GM12878 (cell line): ENCODE measurements around the gene NECTIN1. TPM values are rescaled to one million over a fixed set of nuclear protein-coding genes. Genes with fewer than 3 reads are reported as not detected.

Experiments
- ATAC-seq: fragments of 200-7000 bp; cut with Tn5 transposase; 3 replicates; pipeline ENCODE4 v1.9.1; 2020; ENCODE audit warnings: mild to moderate bottlenecking, moderate library complexity
- BruUV-seq: library from RNA; stranded (reverse); fragments of 400-500 nt; replicated peaks from 2 replicates; lab custom pipeline; 2021; lab: Mats Ljungman, UMichigan
- CTCF ChIA-PET: fragments of 300-600 bp; sonication (Branson Sonifier 250); formaldehyde crosslinking; extraction: SDS; loops from one replicate; lab custom pipeline; 2021; ENCODE audit warnings: inconsistent platforms; lab: Yijun Ruan, JAX
- POLR2A ChIA-PET: fragments of 350-600 bp; formaldehyde crosslinking; extraction: SDS; loops from one replicate; lab custom pipeline; 2021; ENCODE audit warnings: inconsistent platforms; lab: Charles Lee
- RAD21 ChIA-PET: fragments of 300-600 bp; sonication (Branson Sonifier 250); formaldehyde crosslinking; loops from one replicate; lab custom pipeline; 2023; ENCODE audit warnings: antibody characterized with exemption; ENCODE audit not compliant: unreplicated experiment; lab: Charles Lee
- SMC1A ChIA-PET: fragments of 300-600 bp; sonication (Branson Sonifier 250); formaldehyde crosslinking; loops from one replicate; lab custom pipeline; 2023; ENCODE audit not compliant: unreplicated experiment, uncharacterized antibody; lab: Charles Lee
- DNase-seq: peaks from one replicate; pipeline ENCODE4 v3.0.0-alpha.2; 2011; ENCODE audit warnings: low read depth, low spot score
- FAIRE-seq: peaks from 3 replicates; lab custom pipeline; 2011; peaks lifted over from hg19 to GRCh38; lab: Jason Lieb, UNC
- H2AFZ ChIP-seq: 2 replicates; pipeline ENCODE4 v1.6.0; 2011; ENCODE audit warnings: low read depth, low read length, control low read depth; ENCODE audit not compliant: control insufficient read depth
- H3K27ac ChIP-seq: 2 replicates; pipeline ENCODE4 v1.5.1; 2011; ENCODE audit warnings: control low read depth; ENCODE audit not compliant: control insufficient read depth, insufficient read depth
- H3K27me3 ChIP-seq, 2 experiments: replicated peaks in 1 of 2; 2 replicates each; pipeline versions ENCODE4 v1.6.0 to v1.6.1; 2011; ENCODE audit warnings: low read length in 1 of 2; ENCODE audit not compliant: control insufficient read depth in 2 of 2, insufficient read depth in 2 of 2
- H3K36me3 ChIP-seq, 2 experiments: 2 replicates each; pipeline ENCODE4 v1.5.1; 2011; ENCODE audit warnings: low read length in 1 of 2; ENCODE audit not compliant: control insufficient read depth in 2 of 2, insufficient read depth in 2 of 2
- H3K4me1 ChIP-seq: 2 replicates; pipeline ENCODE4 v1.6.1; 2011; ENCODE audit warnings: mild to moderate bottlenecking, low read length, moderate library complexity, mixed read lengths; ENCODE audit not compliant: control insufficient read depth, insufficient read depth
- H3K4me2 ChIP-seq: 2 replicates; pipeline ENCODE4 v1.6.0; 2011; ENCODE audit warnings: control low read depth; ENCODE audit not compliant: control insufficient read depth, insufficient read depth
- H3K4me3 ChIP-seq: fragments of 200-600 bp; sonication (generic); 2 replicates; pipeline ENCODE4 v1.5.1; 2016
- H3K79me2 ChIP-seq: 2 replicates; pipeline ENCODE4 v1.6.0; 2011; ENCODE audit warnings: low read length; ENCODE audit not compliant: control insufficient read depth, insufficient read depth
- H3K9ac ChIP-seq: 2 replicates; pipeline ENCODE4 v1.8.0; 2011; ENCODE audit warnings: low read length, control low read depth, mixed read lengths; ENCODE audit not compliant: control insufficient read depth, insufficient read depth
- H3K9me3 ChIP-seq: replicated peaks from 3 replicates; pipeline ENCODE4 v1.5.1; 2011; ENCODE audit warnings: mild to moderate bottlenecking, low read length; ENCODE audit not compliant: control insufficient read depth, insufficient read depth
- H4K20me1 ChIP-seq: 2 replicates; pipeline ENCODE4 v1.6.0; 2011; ENCODE audit not compliant: control insufficient read depth, insufficient read depth
- ATF3 ChIP-seq: IDR thresholded peaks from 2 replicates; pipeline ENCODE4 v1.6.1; 2011; ENCODE audit warnings: low read depth, mild to moderate bottlenecking, low read length, moderate library complexity, borderline replicate concordance; ENCODE audit errors: extremely low read depth
- BACH1 ChIP-seq: fragments of 450-650 bp; IDR thresholded peaks from 2 replicates; pipeline ENCODE4 v1.6.1; 2017; ENCODE audit warnings: mild to moderate bottlenecking, borderline replicate concordance
- ELK1 ChIP-seq: IDR thresholded peaks from 2 replicates; pipeline ENCODE4 v1.6.1; 2012; ENCODE audit warnings: low read depth, low read length, improper control_type of control experiment
- FOXM1 ChIP-seq: IDR thresholded peaks from 2 replicates; pipeline ENCODE4 v1.6.1; 2012; ENCODE audit warnings: low read depth, mild to moderate bottlenecking, inconsistent platforms, low read length, moderate library complexity
- MAX ChIP-seq: IDR thresholded peaks from 2 replicates; pipeline ENCODE4 v1.6.1; 2012; ENCODE audit warnings: low read depth, low read length, improper control_type of control experiment
- NRF1 ChIP-seq: conservative IDR thresholded peaks from 2 replicates; pipeline ENCODE4 v1.6.1; 2011; ENCODE audit warnings: mild to moderate bottlenecking, low read depth, low read length, improper control_type of control experiment
- RELB ChIP-seq: fragments of 450-650 bp; IDR thresholded peaks from 2 replicates; pipeline ENCODE4 v1.6.1; 2017; ENCODE audit warnings: low read depth, mild to moderate bottlenecking, moderate library complexity
- SKIL ChIP-seq: fragments of 450-650 bp; IDR thresholded peaks from 2 replicates; pipeline ENCODE4 v1.6.1; 2017; ENCODE audit warnings: mild to moderate bottlenecking, low read depth, inconsistent platforms; ENCODE audit not compliant: poor library complexity, severe bottlenecking
- TCF3 ChIP-seq: IDR thresholded peaks from 2 replicates; pipeline ENCODE4 v1.6.1; 2012; ENCODE audit warnings: low read depth, mild to moderate bottlenecking, low read length, borderline replicate concordance; ENCODE audit not compliant: insufficient read depth
- WGBS: methylation state at CpG from one replicate; pipeline ENCODE4 v1.1.6; 2016; ENCODE audit warnings: low lambda C conversion rate; ENCODE audit not compliant: insufficient replicate concordance, insufficient coverage; ENCODE audit errors: missing lambda C conversion rate; 5-methylcytosine and 5-hydroxymethylcytosine counted together
- in situ Hi-C: fragments of 300-500 bp; cut with MboI; formaldehyde crosslinking; loops from 9 replicates; pipeline ENCODE4 v1.14.3; 2018; ENCODE audit warnings: mixed read lengths
- intact Hi-C: fragments of 100-400 bp; cut with micrococcal nuclease; formaldehyde crosslinking; loops from one replicate; pipeline ENCODE4 v1.14.2; 2022; ENCODE audit not compliant: unreplicated experiment
- polyA plus RNA-seq, 11 experiments: library from polyadenylated mRNA; depleted of rRNA in 4 of 11; unstranded in 6 of 11; stranded (reverse) in 5 of 11; fragments of >200 nt; fragmentation: Nextera tagmentation in 4 of 11; fragmentation: Illumina TruSeq in 1 of 11; extraction: Ambion mirVana in 4 of 11; extraction: Trizol in 1 of 11; gene quantifications; 1 replicate in 1 of 11; 2 replicates in 10 of 11; pipeline versions ENCODE4 v1.2.1 to v1.2.3, GENCODE V29; 2011 to 2016; ENCODE audit warnings: inconsistent platforms in 2 of 11, missing spikeins in 2 of 11, low read depth in 1 of 11
- total RNA-seq, 4 experiments: library from RNA; depleted of rRNA in 3 of 4; stranded (reverse); fragments of >200 nt in 3 of 4; fragmentation: Illumina TruSeq in 1 of 4; extraction: Trizol in 1 of 4; gene quantifications; 2 replicates each; pipeline versions ENCODE4 v1.2.1 to v1.2.3, GENCODE V29; 2013 to 2021
- TF ChIP-seq, protein P1 (sequence below): fragments of 450-650 bp; IDR thresholded peaks from 2 replicates; pipeline ENCODE4 v1.6.1; 2016; ENCODE audit warnings: mild to moderate bottlenecking, moderate library complexity, borderline replicate concordance

NECTIN1 gene
- total and polyA plus RNA-seq, 10 of the 15 experiments (the other 5 are each of a cell fraction or from before 2014, with no cell fraction given), result 0.97 to 9.2 (median 2.3) TPM

- TF ChIP-seq SKIL (no peak), NRF1 (no peak)
- TF ChIP-seq, all 136 proteins: peak for 0
Measured at GRCh38 chr11:119617340-119617713, 111.7 kb downstream of the NECTIN1 start (continued).

- FAIRE-seq (no peak), ATAC-seq (no peak), DNase-seq (no peak)
- BruUV-seq, result no TSS peak
- ChIA-PET CTCF (no interaction called here), POLR2A (interaction anchor here (0.7 kb wide), 1 partner anchor 105 kb away, joined by 3 read pairs; no protein-coding TSS in a partner anchor), SMC1A (no interaction called here), RAD21 (no interaction called here)
- Histone ChIP-seq H3K4me1 (no peaks in the 10 kb centered on the region), H2AFZ (no peak overlapping the region), H3K27me3 (peaks cover 0 to 2% of the 10 kb centered on the region in 2 experiments; a peak in 2 of 4 replicates), H3K4me3 (no peak overlapping the region), H3K9me3 (peaks cover 6% of the 10 kb centered on the region; the same call in 2 of the 3 replicates), H4K20me1 (no peaks in the 10 kb centered on the region), H3K4me2 (no peak overlapping the region), H3K79me2 (no peaks in the 10 kb centered on the region), H3K36me3 (no peaks in the 10 kb centered on the region), H3K27ac (no peak overlapping the region), H3K9ac (no peak overlapping the region)
- intact Hi-C loops, result loop anchor here (10.0 kb wide), 1 partner anchor 132 kb away; no protein-coding TSS in a partner anchor
- WGBS, result 56% methylated on average over 9 of the region's 9 CpGs
- in situ Hi-C loops, result no loop called here
- TF ChIP-seq BACH1, result no peak
- TF ChIP-seq ELK1, result no peak
- TF ChIP-seq MAX, result no peak
- no peak for TF ChIP-seq TCF3
- no peak for TF ChIP-seq RELB
- no peak for TF ChIP-seq ATF3
- no peak for TF ChIP-seq FOXM1
- TF ChIP-seq, protein P1, sequence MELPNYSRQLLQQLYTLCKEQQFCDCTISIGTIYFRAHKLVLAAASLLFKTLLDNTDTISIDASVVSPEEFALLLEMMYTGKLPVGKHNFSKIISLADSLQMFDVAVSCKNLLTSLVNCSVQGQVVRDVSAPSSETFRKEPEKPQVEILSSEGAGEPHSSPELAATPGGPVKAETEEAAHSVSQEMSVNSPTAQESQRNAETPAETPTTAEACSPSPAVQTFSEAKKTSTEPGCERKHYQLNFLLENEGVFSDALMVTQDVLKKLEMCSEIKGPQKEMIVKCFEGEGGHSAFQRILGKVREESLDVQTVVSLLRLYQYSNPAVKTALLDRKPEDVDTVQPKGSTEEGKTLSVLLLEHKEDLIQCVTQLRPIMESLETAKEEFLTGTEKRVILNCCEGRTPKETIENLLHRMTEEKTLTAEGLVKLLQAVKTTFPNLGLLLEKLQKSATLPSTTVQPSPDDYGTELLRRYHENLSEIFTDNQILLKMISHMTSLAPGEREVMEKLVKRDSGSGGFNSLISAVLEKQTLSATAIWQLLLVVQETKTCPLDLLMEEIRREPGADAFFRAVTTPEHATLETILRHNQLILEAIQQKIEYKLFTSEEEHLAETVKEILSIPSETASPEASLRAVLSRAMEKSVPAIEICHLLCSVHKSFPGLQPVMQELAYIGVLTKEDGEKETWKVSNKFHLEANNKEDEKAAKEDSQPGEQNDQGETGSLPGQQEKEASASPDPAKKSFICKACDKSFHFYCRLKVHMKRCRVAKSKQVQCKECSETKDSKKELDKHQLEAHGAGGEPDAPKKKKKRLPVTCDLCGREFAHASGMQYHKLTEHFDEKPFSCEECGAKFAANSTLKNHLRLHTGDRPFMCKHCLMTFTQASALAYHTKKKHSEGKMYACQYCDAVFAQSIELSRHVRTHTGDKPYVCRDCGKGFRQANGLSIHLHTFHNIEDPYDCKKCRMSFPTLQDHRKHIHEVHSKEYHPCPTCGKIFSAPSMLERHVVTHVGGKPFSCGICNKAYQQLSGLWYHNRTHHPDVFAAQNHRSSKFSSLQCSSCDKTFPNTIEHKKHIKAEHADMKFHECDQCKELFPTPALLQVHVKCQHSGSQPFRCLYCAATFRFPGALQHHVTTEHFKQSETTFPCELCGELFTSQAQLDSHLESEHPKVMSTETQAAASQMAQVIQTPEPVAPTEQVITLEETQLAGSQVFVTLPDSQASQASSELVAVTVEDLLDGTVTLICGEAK, result no peak
Measured at GRCh38 chr11:119616586-119617339, 112.2 kb downstream of the NECTIN1 start.
